ENCODE data around the gene SEC24D.

GRCh38 chr4:118784776-118785175 lies 51.1 kb downstream of the SEC24D start:
- no peak for TF ChIP-seq CTCF (IDR thresholded peaks at IDR 0.05)
- no peak for TF ChIP-seq ZFX (IDR thresholded peaks at IDR 0.05; ENCODE audit: borderline replicate concordance)
